Fibroblast of lung (primary cell): Measurements from ENCODE around the gene AQP2. TPM values are rescaled to one million over a fixed set of nuclear protein-coding genes. Genes with fewer than 3 reads are reported as not detected.

Experiments
- DNase-seq, 2 donors: peaks; one replicate each; pipeline versions ENCODE4 v3.0.0 to v3.0.0-alpha.2; 2010; ENCODE audit warnings: low read depth in 2 of 2
- H2AFZ ChIP-seq: 2 replicates; pipeline ENCODE4 v1.5.1; 2012; ENCODE audit warnings: low read length, control low read depth, inconsistent platforms
- H3K27ac ChIP-seq: 2 replicates; pipeline ENCODE4 v1.5.1; 2011; ENCODE audit warnings: low read length, control low read depth; ENCODE audit not compliant: insufficient read depth
- H3K27me3 ChIP-seq: 2 replicates; pipeline ENCODE4 v1.5.1; 2011; ENCODE audit warnings: mild to moderate bottlenecking, low read length; ENCODE audit not compliant: control insufficient read depth, insufficient read depth
- H3K36me3 ChIP-seq: 2 replicates; pipeline ENCODE4 v1.5.1; 2011; ENCODE audit warnings: low read length; ENCODE audit not compliant: control insufficient read depth, insufficient read depth
- H3K4me1 ChIP-seq: 2 replicates; pipeline ENCODE4 v1.5.1; 2011; ENCODE audit warnings: low read length; ENCODE audit not compliant: control insufficient read depth, insufficient read depth; ENCODE audit errors: extremely low read depth
- H3K4me2 ChIP-seq: 2 replicates; pipeline ENCODE4 v1.5.1; 2011; ENCODE audit warnings: low read length, control low read depth; ENCODE audit not compliant: insufficient read depth; ENCODE audit errors: extremely low read depth
- H3K4me3 ChIP-seq, 4 experiments: fragments of 200-600 bp in 1 of 4; sonication (generic) in 1 of 4; replicated peaks in 1 of 4; 2 replicates each; pipeline ENCODE4 v1.5.1; 2011 to 2016; ENCODE audit warnings: low read length in 4 of 4, low read depth in 3 of 4, mild to moderate bottlenecking in 3 of 4, control low read depth in 2 of 4, inconsistent platforms in 1 of 4, mixed read lengths in 1 of 4; ENCODE audit not compliant: insufficient read depth in 1 of 4; ENCODE audit errors: control extremely low read depth in 1 of 4
- H3K79me2 ChIP-seq: 2 replicates; pipeline ENCODE4 v1.5.1; 2012; ENCODE audit warnings: mild to moderate bottlenecking, low read length, inconsistent platforms; ENCODE audit not compliant: control insufficient read depth, insufficient read depth
- H3K9ac ChIP-seq: 2 replicates; pipeline ENCODE4 v1.5.1; 2011; ENCODE audit warnings: mild to moderate bottlenecking, low read length, control low read depth; ENCODE audit not compliant: insufficient read depth
- H3K9me3 ChIP-seq: 2 replicates; pipeline ENCODE4 v1.5.1; 2012; ENCODE audit warnings: low read depth, low read length; ENCODE audit not compliant: control insufficient read depth, insufficient read depth
- H4K20me1 ChIP-seq: 2 replicates; pipeline ENCODE4 v1.5.1; 2011; ENCODE audit warnings: low read length; ENCODE audit not compliant: control insufficient read depth, insufficient read depth; ENCODE audit errors: extremely low read depth
- EZH2 ChIP-seq: IDR thresholded peaks from 2 replicates; pipeline ENCODE4 v1.5.1; 2012; ENCODE audit warnings: low read length, control low read depth, mild to moderate bottlenecking; ENCODE audit errors: missing control alignments
- polyA plus RNA-seq, 2 donors: library from polyadenylated mRNA; depleted of rRNA in 1 of 2; stranded (reverse) in 1 of 2; unstranded in 1 of 2; fragments of >200 nt; gene quantifications; 2 replicates each; pipeline ENCODE4 v1.2.1, GENCODE V29; 2011 to 2012; ENCODE audit warnings: missing spikeins in 1 of 2
- total RNA-seq: library from RNA; depleted of rRNA; stranded (reverse); fragments of >200 nt; gene quantifications from 2 replicates; pipeline ENCODE4 v1.2.1, GENCODE V29; 2014
- TF ChIP-seq, protein P1 (sequence below), 2 donors: IDR thresholded peaks in 1 of 2; conservative IDR thresholded peaks in 1 of 2; 1 replicate in 1 of 2; 2 replicates in 1 of 2; pipeline ENCODE4 v1.5.1; 2011 to 2012; ENCODE audit warnings: low read length in 2 of 2, control low read depth in 1 of 2, inconsistent platforms in 1 of 2, low read depth in 1 of 2, mild to moderate bottlenecking in 1 of 2

AQP2 gene
- total and polyA plus RNA-seq, 2 donors (not counting 1 experiment from before 2014, with no cell fraction given): not detected

DNA sequence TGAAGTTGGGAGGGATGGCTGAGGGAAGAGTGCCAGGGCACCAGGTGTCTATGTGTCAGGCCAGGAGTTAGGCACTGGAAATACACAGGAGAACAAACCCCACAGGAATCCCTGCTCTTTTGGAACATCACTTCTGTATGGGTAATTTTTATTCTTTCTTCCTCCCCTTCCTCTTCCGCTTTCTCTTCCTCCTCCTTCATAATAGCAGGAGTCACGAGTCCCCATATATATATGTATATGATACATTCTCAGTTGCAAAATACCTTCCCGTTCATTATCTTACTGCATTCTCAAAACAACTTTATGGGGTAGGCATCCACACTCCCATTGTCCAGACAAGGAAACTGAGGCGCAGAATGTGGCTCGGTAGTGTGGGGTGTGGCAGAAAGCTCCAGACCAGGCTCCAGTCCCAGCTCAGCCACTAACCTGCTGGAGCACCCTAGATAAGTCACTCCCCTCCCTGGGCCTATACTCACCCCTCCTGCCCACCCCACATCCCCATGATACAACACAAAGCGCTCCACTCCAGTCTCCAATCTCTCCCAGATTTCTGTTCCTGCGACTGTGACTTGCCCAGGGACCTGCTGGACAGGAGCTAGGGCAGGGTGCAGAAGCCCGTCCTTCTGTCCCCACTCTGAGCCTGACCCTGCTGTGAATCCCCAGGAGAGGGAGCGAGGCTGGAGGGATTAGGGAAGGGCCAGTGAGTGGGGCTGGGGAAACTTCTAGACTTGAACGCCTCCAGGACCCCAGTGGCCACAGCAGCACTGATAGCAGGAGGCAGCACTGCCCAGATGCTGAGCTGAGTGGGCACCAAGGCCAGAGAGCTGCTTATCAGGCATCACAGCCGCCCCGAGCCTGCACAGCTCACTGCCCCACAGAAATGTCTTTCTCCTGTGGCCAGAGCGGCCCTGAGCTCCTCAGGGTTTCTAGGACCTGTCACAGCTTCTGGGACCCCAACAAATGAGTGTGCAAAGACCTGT lies 1.4 kb upstream of the AQP2 start:
- H3K4me3 ChIP-seq: no peak overlapping the region
- no peak for DNase-seq
- H3K9me3 ChIP-seq: no peaks in the 10 kb centered on the region
- peaks cover 29% of the 10 kb centered on the region for H3K27me3 ChIP-seq
- H3K4me2 ChIP-seq: no peak overlapping the region
- no peaks in the 10 kb centered on the region for H3K36me3 ChIP-seq
- H4K20me1 ChIP-seq: no peaks in the 10 kb centered on the region
- no peak overlapping the region for H3K9ac ChIP-seq
- H3K27ac ChIP-seq: no peak overlapping the region
- no peaks in the 10 kb centered on the region for H3K79me2 ChIP-seq
- TF ChIP-seq, protein P1, sequence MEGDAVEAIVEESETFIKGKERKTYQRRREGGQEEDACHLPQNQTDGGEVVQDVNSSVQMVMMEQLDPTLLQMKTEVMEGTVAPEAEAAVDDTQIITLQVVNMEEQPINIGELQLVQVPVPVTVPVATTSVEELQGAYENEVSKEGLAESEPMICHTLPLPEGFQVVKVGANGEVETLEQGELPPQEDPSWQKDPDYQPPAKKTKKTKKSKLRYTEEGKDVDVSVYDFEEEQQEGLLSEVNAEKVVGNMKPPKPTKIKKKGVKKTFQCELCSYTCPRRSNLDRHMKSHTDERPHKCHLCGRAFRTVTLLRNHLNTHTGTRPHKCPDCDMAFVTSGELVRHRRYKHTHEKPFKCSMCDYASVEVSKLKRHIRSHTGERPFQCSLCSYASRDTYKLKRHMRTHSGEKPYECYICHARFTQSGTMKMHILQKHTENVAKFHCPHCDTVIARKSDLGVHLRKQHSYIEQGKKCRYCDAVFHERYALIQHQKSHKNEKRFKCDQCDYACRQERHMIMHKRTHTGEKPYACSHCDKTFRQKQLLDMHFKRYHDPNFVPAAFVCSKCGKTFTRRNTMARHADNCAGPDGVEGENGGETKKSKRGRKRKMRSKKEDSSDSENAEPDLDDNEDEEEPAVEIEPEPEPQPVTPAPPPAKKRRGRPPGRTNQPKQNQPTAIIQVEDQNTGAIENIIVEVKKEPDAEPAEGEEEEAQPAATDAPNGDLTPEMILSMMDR (conservative IDR thresholded peaks at IDR 0.05 in 1 of 2, IDR thresholded peaks at IDR 0.05 in 1 of 2; ENCODE audit: low read depth in 1 of 2, low read length in 2 of 2): no peak
- H3K4me1 ChIP-seq: no peaks in the 10 kb centered on the region
- H2AFZ ChIP-seq: no peak overlapping the region

DNA sequence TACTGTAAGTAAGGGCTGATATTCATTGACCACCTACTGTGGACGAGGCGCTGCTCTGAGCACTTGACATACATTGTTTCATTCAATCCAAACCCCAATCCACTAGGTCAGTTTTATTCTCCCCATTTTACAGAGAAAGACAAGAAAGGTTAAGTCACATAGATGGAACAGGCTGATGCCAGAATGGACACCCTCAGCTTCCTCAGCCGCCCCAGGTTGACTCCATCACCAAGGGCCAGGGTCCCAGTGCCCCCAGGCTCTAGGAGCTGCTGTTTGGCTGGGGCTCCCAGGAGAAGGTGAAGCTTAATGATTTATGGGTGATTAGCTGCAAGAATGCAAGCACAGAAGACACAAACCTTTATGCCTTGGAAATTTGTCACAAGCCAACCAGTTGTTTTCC lies 671 bp upstream of the AQP2 start:
- no peak overlapping the region for H3K4me3 ChIP-seq
- no peak overlapping the region for H3K27ac ChIP-seq
- H3K9me3 ChIP-seq: no peaks in the 10 kb centered on the region
- no peak for DNase-seq
- no peak overlapping the region for H3K4me2 ChIP-seq
- no peak overlapping the region for H3K9ac ChIP-seq
- TF ChIP-seq, protein P1 (conservative IDR thresholded peaks at IDR 0.05 in 1 of 2, IDR thresholded peaks at IDR 0.05 in 1 of 2; ENCODE audit: low read depth in 1 of 2, low read length in 2 of 2): no peak
- H3K27me3 ChIP-seq: peaks cover 37% of the 10 kb centered on the region
- no peaks in the 10 kb centered on the region for H3K4me1 ChIP-seq
- H3K79me2 ChIP-seq: no peaks in the 10 kb centered on the region
- H3K36me3 ChIP-seq: no peaks in the 10 kb centered on the region
- H2AFZ ChIP-seq: no peak overlapping the region
- H4K20me1 ChIP-seq: no peaks in the 10 kb centered on the region

DNA sequence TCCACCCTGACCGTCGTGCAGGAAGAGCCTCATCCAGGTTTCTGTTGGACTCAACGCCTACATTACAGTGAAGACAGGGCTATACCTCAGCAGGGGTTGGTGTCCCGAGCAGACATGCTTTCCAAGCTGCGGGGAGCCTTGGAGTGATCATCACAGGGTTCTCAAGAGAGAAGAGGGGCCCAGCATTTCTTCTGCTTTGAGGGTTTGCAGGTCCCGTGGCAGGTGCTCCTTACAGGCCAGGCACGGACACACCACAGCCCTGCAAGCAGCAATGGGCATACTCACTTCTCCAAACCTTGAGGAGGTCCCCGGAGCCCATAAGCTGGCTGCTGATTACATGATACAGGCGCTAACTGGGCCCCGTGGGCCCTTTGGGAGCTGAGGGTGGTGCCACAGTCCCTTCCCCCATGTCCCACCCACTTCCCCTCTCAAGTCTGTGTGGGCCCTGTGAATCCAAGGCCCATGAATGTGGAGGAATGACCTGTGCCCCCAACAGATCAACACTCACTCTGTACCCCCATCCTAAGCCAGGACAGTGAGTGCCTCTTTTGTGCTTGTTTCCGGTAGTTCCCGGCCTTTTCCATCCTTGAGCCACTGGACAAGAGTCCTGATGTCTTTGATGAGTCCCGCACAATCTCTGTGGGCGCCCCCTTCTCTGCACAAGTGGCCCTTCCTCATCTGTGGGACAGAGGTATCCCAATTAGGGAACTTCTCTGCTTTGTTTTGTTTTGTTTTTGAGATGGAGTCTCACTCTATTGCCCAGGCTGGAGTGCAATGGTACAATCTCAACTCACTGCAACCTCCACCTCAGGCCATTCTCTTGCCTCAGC lies 1.1 kb downstream of the AQP2 start:
- DNase-seq: no peak
- H3K27me3 ChIP-seq: peaks cover 49% of the 10 kb centered on the region
- H3K36me3 ChIP-seq: no peaks in the 10 kb centered on the region
- TF ChIP-seq EZH2: no peak
- TF ChIP-seq, protein P1 (conservative IDR thresholded peaks at IDR 0.05 in 1 of 2, IDR thresholded peaks at IDR 0.05 in 1 of 2; ENCODE audit: low read depth in 1 of 2, low read length in 2 of 2): no peak
- H3K4me3 ChIP-seq: no peak overlapping the region
- no peaks in the 10 kb centered on the region for H3K4me1 ChIP-seq
- no peak overlapping the region for H3K27ac ChIP-seq
- no peak overlapping the region for H3K9ac ChIP-seq
- no peaks in the 10 kb centered on the region for H4K20me1 ChIP-seq
- H3K4me2 ChIP-seq: no peak overlapping the region
- no peaks in the 10 kb centered on the region for H3K79me2 ChIP-seq
- H3K9me3 ChIP-seq: no peaks in the 10 kb centered on the region
- no peak overlapping the region for H2AFZ ChIP-seq
